Inflammatory macrophage treated with lipopolysaccharide for 4 hours (primary cell): ENCODE results near the gene NDUFA12.

Experiments used
- DNase-seq: peaks from one replicate; pipeline ENCODE4 v3.0.0-alpha.2; 2020

Gene NDUFA12

GRCh38 chr12:94979941-94980340, 23.6 kb downstream of the NDUFA12 start:
- DNase-seq = no peak

GRCh38 chr12:94977766-94978468, 25.6 kb downstream of the NDUFA12 start:
- DNase-seq = no peak

- DNase-seq = no peak
These were observed 30.3 kb downstream of the NDUFA12 start for GRCh38 chr12:94973221-94973620.

- DNase-seq = no peak
These were observed 30.7 kb downstream of the NDUFA12 start for GRCh38 chr12:94972795-94973194.

GRCh38 chr12:94971923-94972322, 31.6 kb downstream of the NDUFA12 start:
- no peak for DNase-seq

GRCh38 chr12:94970560-94970959, 32.9 kb downstream of the NDUFA12 start:
- no peak for DNase-seq

GRCh38 chr12:94969424-94969823, 34.1 kb downstream of the NDUFA12 start:
- no peak for DNase-seq

GRCh38 chr12:94965982-94966630, 37.4 kb downstream of the NDUFA12 start:
- no peak for DNase-seq

GRCh38 chr12:94963649-94964048, 39.8 kb downstream of the NDUFA12 start:
- DNase-seq = no peak

- no peak for DNase-seq
These were observed 40.8 kb downstream of the NDUFA12 start for GRCh38 chr12:94962670-94963069.

- no peak for DNase-seq
These were observed 41.6 kb downstream of the NDUFA12 start for GRCh38 chr12:94961911-94962310.

- no peak for DNase-seq
These were observed 42.2 kb downstream of the NDUFA12 start for GRCh38 chr12:94961256-94961824.

GRCh38 chr12:94957006-94957405, 46.5 kb downstream of the NDUFA12 start:
- no peak for DNase-seq

GRCh38 chr12:94954948-94955592, 48.4 kb downstream of the NDUFA12 start:
- DNase-seq = no peak

- DNase-seq = no peak
These were observed 49.3 kb downstream of the NDUFA12 start for GRCh38 chr12:94954029-94954685.

GRCh38 chr12:94952325-94952724, 51.2 kb downstream of the NDUFA12 start:
- DNase-seq = no peak

GRCh38 chr12:94951071-94951934, 52.2 kb downstream of the NDUFA12 start:
- DNase-seq = no peak

GRCh38 chr12:94948232-94948810, 55.2 kb downstream of the NDUFA12 start:
- DNase-seq = no peak

- DNase-seq = peak; percentile 7
These were observed 60.8 kb downstream of the NDUFA12 start for GRCh38 chr12:94942663-94943062.

- peak; percentile 63 for DNase-seq
These were observed 62.0 kb downstream of the NDUFA12 start for GRCh38 chr12:94941440-94941862.

GRCh38 chr12:94940771-94941170, 62.7 kb downstream of the NDUFA12 start:
- DNase-seq = no peak

- no peak for DNase-seq
These were observed 64.9 kb downstream of the NDUFA12 start for GRCh38 chr12:94938583-94938982.
